Hematopoietic multipotent progenitor cell treated with erythropoietin and hydrocortisone succinate and interleukin-3 and kit ligand, for 6 days (in vitro differentiated cells): ENCODE measurements around the gene P3H3.
A peak's percentile ranks its signal among the peaks of the same experiment; 100 is the strongest.

Experiments
- DNase-seq: peaks from one replicate; pipeline ENCODE4 v3.0.0-alpha.2; 2015

P3H3 gene

DNA sequence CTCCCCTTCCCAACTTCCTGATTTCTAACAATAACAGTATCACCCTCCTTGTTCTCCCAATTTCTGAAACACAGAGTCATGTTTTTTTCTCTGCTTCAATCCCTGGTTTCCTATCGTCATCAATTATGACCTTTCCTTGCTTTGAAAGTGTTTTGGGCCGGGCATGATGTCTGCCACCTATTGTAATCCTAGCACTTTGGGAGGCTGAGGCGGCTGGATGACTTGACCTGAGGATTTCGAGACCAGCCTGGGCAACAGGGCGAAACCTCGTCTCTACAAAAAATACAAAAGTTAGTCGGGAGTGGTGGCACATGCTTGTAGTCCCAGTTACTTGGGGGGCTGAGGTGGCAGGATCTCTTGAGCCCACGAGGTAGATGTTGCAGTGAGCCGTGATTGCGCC, 19.2 kb upstream of the P3H3 start:
- no peak for DNase-seq

DNA sequence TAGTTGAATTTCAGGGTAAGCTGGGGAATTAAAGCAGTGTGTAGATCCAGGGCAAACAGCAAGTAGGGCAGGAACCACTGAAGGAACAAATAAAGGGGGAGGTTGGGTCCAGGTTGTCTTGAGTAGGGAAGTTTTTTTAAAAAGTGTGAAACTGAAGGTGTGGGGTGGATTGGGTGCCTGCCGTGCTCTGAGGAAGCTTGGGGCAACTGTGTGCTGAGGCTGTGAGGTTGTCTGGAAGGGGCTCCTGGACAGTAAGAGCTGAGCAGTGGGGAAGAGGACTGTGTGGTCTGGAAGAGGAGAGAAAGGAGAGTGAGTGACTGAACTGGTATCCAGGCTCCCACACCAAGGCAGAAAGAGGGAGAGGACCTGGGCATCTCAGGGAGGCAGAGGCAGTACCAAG, 17.4 kb upstream of the P3H3 start:
- DNase-seq: no peak

DNA sequence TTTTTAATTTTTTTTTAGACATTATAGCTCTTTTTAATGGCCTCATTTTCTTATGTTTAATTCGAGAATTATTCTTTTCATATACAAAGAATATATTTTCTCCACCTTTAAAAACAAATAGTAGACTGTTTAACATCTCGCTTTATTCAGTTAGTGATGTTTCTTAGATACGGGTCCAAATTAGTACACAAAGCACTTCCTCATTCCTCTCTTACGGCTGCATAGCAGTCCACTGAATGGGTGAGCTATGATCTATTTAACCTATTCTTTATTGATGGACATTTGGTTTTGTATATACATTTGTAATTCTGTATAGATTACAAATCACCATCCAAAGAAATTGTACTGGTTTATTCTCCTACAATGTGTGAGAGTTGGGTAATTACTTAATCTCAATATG, 14.8 kb upstream of the P3H3 start:
- no peak for DNase-seq

DNA sequence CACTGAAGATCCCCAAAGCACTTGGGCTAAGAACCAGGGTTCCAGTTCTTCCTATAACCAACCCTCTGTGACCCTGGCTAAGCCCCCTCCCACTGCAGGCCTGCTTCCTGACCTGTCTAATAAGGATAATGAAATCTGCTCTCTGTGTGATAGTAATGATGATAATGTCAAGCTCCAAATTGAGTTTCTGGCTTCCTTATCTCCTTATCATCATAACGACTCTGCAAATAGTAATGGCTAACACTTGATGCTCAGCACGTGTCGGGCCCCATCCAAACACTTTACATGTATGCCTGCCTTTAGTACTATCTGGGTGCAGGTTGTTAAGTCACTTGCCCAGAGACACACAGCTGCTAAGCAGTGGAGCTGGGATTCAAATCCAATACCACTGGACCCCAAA, 11.6 kb upstream of the P3H3 start:
- no peak for DNase-seq

DNA sequence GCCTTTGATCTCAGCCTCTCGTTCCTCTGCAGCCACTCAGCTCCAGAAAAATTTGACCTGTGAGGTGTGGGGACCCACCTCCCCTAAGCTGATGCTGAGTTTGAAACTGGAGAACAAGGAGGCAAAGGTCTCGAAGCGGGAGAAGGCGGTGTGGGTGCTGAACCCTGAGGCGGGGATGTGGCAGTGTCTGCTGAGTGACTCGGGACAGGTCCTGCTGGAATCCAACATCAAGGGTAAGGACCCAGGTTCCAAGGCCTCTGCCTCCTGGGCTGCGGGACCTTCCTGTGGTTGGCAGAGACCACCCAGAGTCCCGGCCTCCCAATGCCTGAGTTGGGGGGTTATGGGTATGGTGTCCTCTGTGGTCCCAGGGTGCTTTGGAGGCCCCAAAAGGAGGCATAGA, 11.1 kb upstream of the P3H3 start:
- DNase-seq: no peak

DNA sequence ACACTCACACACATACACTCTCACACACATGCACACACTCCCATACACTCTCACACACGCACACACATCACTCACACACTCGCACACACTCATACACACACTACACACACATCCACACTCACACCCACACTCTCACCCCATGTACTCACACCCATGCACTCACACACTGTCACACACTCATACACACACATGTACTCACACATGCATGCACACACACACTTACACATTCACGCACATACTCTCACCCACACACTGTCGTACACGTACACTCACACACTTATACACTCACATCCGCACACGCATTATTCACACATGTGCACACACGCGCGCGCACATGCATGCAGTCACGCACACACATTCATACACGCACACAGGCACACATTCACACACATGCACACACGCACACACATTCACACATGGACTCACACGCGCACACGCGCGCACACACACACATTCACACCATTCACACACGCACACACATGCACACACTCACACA, 10.5 kb upstream of the P3H3 start:
- DNase-seq: no peak

DNA sequence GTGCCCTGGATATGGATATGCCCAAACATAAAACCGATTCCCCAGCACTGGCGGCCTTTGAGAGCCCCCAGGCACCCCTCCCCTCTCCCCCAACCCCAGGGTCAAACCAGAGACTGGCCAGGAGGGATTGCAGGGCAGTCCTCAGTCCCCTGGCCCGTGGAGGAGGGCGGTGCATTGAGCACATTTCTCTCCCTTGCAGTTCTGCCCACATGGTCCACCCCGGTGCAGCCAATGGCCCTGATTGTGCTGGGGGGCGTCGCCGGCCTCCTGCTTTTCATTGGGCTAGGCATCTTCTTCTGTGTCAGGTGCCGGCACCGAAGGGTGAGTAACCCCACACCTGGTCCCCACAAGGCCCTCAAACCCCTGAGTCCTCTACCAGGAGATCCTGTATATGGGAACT, 10.0 kb upstream of the P3H3 start:
- DNase-seq: no peak

DNA sequence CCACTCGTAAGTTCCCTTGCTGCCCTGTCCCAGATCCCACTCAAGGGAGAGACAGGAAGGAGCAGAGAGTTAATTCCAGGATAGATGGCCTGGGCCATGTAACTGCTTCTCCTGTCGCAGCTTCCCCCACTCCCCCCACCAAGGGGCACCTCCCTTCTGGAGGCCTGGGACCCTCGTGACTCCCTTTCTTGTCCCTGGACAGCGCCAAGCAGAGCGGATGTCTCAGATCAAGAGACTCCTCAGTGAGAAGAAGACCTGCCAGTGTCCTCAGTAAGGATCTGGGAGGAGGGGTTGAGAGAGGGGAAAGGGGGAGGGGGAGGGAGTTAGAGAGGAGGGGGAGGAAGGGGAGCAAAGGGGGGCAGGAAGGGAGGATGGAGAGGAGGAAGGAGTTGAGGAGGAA, 9.6 kb upstream of the P3H3 start:
- no peak for DNase-seq

DNA sequence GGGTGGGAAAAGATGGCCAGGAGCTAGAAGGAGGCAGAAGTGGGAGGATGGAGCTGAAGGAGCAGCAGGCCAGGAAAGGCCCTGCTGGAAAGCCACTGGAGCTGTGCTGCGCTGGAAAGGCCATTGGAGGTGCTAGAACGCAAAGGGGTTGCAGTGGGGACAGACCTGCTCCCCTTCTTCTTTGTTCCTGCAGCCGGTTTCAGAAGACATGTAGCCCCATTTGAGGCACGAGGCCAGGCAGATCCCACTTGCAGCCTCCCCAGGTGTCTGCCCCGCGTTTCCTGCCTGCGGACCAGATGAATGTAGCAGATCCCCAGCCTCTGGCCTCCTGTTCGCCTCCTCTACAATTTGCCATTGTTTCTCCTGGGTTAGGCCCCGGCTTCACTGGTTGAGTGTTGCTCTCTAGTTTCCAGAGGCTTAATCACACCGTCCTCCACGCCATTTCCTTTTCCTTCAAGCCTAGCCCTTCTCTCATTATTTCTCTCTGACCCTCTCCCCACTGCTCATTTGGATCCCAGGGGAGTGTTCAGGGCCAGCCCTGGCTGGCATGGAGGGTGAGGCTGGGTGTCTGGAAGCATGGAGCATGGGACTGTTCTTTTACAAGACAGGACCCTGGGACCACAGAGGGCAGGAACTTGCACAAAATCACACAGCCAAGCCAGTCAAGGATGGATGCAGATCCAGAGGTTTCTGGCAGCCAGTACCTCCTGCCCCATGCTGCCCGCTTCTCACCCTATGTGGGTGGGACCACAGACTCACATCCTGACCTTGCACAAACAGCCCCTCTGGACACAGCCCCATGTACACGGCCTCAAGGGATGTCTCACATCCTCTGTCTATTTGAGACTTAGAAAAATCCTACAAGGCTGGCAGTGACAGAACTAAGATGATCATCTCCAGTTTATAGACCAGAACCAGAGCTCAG, 8.8 kb upstream of the P3H3 start:
- no peak for DNase-seq

DNA sequence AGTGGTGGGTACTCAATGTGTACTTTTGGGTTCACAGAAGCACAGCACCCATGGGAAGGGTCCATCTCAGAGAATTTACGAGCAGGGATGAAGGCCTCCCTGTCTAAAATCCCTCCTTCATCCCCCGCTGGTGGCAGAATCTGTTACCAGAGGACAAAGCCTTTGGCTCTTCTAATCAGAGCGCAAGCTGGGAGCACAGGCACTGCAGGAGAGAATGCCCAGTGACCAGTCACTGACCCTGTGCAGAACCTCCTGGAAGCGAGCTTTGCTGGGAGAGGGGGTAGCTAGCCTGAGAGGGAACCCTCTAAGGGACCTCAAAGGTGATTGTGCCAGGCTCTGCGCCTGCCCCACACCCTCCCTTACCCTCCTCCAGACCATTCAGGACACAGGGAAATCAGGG, 8.0 kb upstream of the P3H3 start:
- no peak for DNase-seq

DNA sequence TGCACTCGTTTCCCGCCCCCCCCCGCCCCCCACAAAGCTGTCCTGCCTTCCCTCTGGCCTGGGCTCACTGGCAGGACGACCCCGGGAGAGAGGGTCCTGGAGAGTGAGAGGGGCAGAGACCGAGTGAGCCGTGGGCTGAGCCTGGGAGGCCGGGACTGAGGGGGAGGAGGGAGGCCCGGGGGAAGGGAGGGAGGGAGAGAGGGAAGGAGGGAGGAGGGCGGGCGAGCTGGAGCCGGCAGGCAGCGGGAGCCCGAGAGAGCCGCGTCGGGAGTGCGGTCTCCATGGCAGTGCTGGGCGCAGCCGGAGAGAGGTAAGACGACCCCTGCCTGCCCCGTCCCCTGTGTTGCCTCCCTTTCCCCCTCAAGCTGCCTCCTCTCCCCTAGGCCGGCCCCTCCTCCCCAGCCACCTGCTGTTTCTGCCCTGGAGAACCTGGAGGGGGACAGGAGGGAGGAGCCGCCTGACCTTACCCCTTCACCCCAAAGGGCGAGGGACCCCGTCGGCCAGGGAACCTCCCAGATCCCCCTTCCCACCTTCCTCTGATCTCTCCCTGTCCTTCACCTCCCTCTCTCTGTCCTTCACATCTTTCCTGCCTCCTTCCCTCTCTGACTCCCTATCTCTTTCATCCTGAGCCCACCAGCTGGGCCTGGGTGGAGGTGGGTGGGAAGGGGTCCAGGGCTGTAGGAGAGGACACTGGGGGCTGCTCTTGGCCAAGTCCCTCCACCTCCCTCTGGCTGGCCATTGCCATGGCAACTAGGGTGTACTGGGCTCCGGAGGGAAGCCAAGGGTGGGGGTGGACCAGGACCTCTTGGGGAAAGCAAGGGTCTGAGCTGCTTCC, 6.4 kb upstream of the P3H3 start, which contains the start of gene GPR162:
Gene GPR162, plus strand, starts transcription at position 231 of the 835 bp plus-strand sequence. CDS start 2,078 bp downstream, outside the sequence.
- peak; percentile 38 for DNase-seq

DNA sequence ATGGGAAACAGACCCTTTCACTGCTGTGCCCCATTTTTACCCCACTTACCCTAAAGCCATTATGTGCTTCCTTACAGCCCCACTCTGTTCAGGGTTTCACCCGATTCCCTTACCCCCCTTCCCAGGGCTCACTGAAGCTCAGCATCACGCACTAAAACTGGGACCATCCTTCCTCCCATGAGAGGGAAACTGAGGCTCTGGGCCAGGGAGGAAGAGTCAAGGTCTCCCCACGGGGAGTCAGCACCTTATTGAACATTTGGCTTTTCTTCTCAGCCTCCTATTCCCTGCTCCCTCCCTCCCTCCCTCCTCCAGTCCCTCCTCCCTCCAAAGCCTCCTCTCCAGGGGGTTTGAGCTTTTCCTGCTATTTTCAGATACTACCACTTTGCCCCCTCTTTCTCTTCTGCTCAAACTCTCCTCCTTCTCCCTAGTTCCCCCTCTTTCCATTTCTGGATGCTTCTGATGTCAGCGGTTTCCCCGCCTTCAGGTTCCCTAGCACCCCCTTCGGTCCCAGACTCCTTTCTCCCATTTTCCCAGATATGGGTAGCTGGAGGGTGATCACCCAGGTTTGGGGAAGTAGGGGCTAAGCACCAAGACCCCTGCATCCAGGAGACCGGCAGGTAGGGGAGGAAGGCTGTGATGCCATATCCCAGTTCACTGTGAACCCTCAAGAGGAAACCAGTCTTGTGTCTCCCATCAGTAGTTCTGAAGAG, 5.6 kb upstream of the P3H3 start:
- no peak for DNase-seq

DNA sequence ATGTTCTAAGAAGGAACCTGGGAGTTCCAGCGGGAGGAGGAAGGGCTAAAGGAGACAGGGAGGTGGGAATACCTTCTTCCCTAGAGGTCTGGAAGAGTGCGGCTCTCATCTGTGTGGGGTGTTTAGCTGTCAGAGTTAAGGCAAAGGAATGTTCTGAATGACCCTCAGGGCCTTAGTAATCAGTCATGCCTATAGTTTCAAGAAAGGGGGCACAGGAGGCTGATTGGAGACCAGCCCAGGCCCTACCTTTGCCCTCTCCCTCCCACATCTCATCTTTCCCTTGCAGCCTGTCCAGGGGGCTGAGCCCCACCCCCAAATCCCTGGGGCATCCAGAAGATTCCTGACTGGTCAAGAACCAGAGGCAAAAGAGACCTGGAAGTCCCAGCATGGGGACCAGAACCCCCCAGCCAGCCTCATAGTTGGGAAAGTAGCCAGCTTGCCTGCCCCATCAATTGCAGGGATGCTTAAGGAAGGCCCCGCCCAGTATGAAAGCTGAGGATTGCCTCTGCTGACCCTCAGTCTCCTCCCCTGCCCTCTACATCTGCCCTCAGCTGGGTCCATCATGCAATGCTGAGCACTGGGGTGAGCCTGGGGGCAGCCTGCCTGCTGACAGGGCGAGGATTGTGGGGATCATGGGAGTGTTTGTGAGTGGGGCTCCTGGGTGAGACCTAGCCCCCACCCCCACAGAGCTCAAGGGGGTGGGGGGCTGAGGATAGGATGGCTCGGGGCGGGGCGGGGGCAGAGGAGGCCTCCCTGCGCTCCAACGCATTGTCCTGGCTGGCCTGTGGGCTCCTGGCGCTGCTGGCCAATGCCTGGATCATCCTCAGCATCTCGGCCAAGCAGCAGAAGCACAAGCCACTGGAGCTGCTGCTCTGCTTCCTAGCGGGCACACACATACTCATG, 4.8 kb upstream of the P3H3 start:
- no peak for DNase-seq

DNA sequence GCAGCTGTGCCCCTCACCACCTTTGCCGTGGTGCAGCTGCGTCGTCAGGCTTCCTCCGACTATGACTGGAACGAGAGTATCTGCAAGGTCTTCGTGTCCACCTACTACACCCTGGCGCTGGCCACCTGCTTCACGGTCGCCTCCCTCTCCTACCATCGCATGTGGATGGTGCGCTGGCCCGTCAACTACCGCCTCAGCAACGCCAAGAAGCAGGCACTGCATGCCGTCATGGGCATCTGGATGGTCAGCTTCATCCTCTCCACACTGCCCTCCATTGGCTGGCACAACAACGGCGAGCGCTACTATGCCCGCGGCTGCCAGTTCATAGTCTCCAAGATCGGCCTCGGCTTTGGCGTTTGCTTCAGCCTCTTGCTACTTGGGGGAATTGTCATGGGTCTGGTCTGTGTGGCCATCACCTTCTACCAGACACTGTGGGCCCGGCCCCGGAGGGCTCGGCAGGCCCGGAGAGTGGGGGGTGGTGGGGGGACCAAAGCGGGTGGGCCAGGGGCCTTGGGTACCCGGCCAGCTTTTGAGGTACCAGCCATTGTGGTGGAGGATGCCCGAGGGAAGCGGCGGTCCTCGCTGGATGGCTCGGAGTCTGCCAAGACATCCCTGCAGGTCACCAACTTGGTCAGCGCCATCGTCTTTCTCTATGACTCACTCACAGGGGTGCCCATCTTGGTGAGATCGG, 4.0 kb upstream of the P3H3 start:
- DNase-seq: no peak

DNA sequence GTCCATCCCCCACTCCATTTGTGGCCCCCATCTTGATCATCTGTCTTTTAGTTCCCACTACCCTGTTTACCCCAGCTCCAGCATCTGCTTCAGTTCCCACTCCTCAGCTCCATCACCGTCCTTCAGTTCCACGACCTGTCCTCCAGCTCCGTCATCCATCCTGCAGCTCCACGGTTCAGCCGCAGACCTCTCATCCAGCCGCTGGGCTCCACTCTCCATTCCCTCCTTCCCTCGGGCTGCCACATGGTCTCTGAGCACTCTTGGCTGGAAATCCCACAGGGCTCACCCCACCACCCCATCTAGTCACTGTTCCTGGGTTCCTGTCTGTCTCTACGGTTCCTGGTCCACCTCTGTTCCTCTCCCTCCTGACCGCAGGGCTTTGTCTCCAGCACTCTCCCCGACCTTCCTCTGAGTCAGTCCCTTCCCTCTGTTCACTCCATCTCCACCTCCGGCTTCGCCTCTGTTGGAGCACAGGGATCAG, 3.3 kb upstream of the P3H3 start:
- no peak for DNase-seq

DNA sequence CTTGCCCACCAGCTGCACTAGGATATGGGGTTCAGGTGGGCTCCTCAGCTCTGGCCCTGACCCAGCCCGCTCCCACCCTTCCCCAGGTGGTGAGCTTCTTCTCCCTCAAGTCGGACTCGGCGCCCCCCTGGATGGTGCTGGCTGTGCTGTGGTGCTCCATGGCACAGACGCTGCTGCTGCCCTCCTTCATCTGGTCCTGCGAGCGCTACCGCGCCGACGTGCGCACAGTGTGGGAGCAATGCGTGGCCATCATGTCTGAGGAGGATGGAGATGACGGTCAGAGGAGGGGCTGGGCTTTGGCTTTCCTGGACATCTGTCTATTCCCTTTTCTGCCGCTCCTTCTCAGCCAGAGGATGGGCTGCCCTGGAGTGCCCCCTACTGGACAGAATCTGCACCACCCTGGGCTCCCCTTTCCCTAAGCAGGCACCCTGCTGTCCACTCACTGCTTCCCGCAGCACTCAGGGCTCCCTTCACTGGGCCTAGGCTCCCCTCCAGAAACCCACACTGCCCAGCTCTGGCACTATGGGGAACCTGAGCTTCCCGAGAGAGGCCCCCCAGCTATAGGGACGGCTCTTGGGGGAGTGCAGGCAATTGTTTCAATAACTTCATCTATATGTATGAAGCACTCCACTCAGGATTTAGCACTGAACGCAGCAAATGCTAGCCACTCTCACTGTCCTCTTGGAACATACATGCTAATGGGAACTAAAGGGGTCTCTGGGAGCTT, 2.6 kb upstream of the P3H3 start:
- peak; percentile 85 for DNase-seq

DNA sequence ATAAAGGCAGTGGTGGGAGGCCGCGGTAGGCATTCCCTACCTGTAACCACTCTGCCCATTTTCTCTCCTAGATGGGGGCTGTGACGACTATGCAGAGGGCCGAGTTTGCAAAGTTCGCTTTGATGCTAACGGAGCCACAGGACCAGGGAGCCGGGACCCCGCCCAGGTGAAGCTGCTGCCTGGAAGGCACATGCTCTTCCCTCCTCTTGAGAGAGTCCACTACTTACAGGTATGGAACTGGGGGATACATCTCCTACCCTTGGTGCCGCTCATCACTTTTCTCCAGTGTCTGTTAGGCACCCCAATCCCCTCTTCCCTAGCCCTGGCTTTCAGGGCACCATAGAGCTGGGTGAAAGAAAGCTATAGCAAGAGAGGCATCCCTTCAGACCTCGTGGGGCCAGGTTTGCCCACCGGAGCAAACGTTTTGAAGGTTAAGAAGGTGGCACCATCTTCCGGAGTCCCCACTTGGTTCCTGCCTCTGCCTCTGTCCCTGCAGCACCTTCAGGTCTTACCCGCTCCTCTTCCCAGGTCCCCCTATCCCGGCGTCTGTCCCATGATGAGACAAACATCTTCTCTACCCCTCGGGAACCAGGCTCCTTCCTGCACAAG, 2.0 kb upstream of the P3H3 start:
- no peak for DNase-seq

DNA sequence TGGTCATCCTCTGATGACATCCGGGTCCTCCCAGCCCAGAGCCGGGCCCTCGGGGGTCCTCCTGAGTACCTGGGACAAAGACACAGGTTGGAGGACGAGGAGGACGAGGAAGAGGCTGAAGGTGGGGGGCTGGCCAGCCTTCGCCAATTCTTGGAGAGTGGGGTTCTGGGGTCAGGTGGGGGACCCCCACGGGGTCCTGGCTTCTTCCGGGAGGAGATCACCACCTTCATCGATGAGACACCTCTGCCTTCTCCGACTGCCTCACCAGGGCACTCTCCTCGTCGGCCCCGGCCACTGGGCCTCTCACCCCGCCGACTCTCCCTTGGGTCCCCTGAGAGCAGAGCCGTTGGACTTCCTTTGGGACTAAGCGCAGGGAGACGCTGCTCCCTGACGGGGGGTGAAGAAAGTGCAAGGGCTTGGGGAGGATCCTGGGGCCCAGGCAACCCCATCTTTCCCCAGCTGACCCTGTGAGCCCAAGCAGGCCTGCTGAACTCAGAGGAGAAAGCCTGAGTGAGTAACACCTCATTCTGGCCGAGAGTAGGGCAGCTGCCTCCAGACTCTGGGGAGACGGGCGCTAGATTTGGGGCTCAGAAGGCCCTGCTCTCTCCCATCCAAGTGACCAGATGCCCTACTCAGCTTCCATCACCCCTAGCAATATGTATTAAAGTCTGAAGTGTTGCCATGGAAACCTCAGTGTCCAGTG, 1.3 kb upstream of the P3H3 start:
- no peak for DNase-seq

DNA sequence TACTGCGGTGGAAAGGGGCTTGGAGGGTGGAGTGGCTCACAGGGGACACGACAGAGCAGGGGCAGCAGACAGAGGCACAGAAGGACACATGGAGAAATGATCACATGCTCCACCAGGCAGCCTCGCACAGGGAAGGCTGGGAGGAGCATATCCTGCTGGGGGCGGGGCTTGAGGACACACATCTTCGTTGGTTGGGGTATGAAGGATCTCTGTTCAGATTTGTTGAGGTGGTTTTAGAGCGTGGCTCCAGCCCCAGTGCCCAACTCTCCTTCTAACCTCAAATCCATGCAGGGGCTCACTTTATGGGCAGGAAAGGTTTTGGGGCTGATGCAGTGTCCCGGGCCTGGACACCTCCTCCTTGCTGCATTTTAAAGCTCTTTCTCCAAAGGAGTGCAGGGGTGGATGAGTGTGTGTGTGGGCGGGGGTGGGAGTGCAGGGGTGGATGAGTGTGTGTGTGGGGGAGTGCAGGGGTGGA, 733 bp upstream of the P3H3 start:
- DNase-seq: peak; percentile 65
